PC-9 (cell line): Measurements from ENCODE around the gene CDAN1. TPM values are rescaled to one million over a fixed set of nuclear protein-coding genes. Genes with fewer than 3 reads are reported as not detected.

Experiments used
- BruUV-seq: library from RNA; stranded (reverse); fragments of 400-500 nt; replicated peaks from 2 replicates; lab custom pipeline; 2021; lab: Mats Ljungman, UMichigan
- CTCF ChIA-PET: fragments of 300-600 bp; sonication (Branson Sonifier 250); formaldehyde crosslinking; loops from one replicate; lab custom pipeline; 2022; ENCODE audit warnings: antibody characterized with exemption; lab: Charles Lee
- POLR2A ChIA-PET: fragments of 300-600 bp; sonication (Branson Sonifier 250); formaldehyde crosslinking; loops from one replicate; lab custom pipeline; 2022; ENCODE audit warnings: antibody characterized with exemption; ENCODE audit not compliant: unreplicated experiment; lab: Charles Lee
- DNase-seq, 2 experiments: peaks; one replicate each; pipeline versions ENCODE4 v3.0.0 to v3.0.0-alpha.2; 2015 to 2022; ENCODE audit warnings: mixed read lengths in 1 of 2
- H2AFZ ChIP-seq: fragments of 200-600 bp; sonication (generic); 2 replicates; pipeline ENCODE4 v1.8.1; 2017; ENCODE audit warnings: antibody characterized with exemption
- H3F3A ChIP-seq: fragments of 200-600 bp; sonication (generic); 2 replicates; pipeline ENCODE4 v1.8.1; 2017; ENCODE audit warnings: antibody characterized with exemption, mild to moderate bottlenecking, low read depth; ENCODE audit not compliant: insufficient read depth
- H3K27ac ChIP-seq: fragments of 200-600 bp; sonication (generic); 2 replicates; pipeline ENCODE4 v1.6.1; 2016; ENCODE audit warnings: mixed run types
- H3K27me3 ChIP-seq: fragments of 200-600 bp; sonication (generic); 2 replicates; pipeline ENCODE4 v1.6.1; 2016; ENCODE audit warnings: low read depth, mixed run types; ENCODE audit not compliant: insufficient read depth
- H3K36me3 ChIP-seq: fragments of 200-600 bp; sonication (generic); 2 replicates; pipeline ENCODE4 v1.6.1; 2016; ENCODE audit warnings: low read depth, mixed run types
- H3K4me1 ChIP-seq: fragments of 200-600 bp; sonication (generic); replicated peaks from 2 replicates; pipeline ENCODE4 v1.6.1; 2016; ENCODE audit warnings: mixed run types; ENCODE audit not compliant: insufficient read depth
- H3K4me2 ChIP-seq: fragments of 200-600 bp; sonication (generic); 2 replicates; pipeline ENCODE4 v1.6.1; 2017; ENCODE audit warnings: mixed run types
- H3K4me3 ChIP-seq: fragments of 200-600 bp; sonication (generic); 2 replicates; pipeline ENCODE4 v1.6.1; 2016; ENCODE audit warnings: mixed run types
- H3K79me2 ChIP-seq: fragments of 200-600 bp; sonication (generic); 2 replicates; pipeline ENCODE4 v1.6.1; 2017; ENCODE audit warnings: low read depth, mixed run types
- H3K9me2 ChIP-seq: fragments of 200-600 bp; sonication (generic); 2 replicates; pipeline ENCODE4 v1.8.1; 2017; ENCODE audit warnings: mild to moderate bottlenecking; ENCODE audit not compliant: insufficient read depth
- H3K9me3 ChIP-seq: fragments of 200-600 bp; sonication (generic); 2 replicates; pipeline ENCODE4 v1.8.1; 2016; ENCODE audit warnings: low read depth; ENCODE audit not compliant: insufficient read depth
- H4K20me1 ChIP-seq: fragments of 200-600 bp; sonication (generic); 2 replicates; pipeline ENCODE4 v1.8.1; 2017; ENCODE audit not compliant: insufficient read depth
- EZH2 ChIP-seq: fragments of 200-600 bp; sonication (generic); IDR thresholded peaks from 2 replicates; pipeline ENCODE4 v1.8.0; 2017; ENCODE audit warnings: antibody characterized with exemption, low read depth
- intact Hi-C: fragments of 100-400 bp; cut with micrococcal nuclease; formaldehyde crosslinking; loops from one replicate; pipeline ENCODE4 v1.10.0; 2022; ENCODE audit not compliant: unreplicated experiment
- total RNA-seq: library from RNA; stranded (reverse); gene quantifications from 2 replicates; pipeline ENCODE4 v1.2.3, GENCODE V29; 2021
- TF ChIP-seq, protein P1 (sequence below): fragments of 200-600 bp; sonication (generic); conservative IDR thresholded peaks from 2 replicates; pipeline ENCODE4 v1.6.1; 2017; ENCODE audit warnings: mixed run types, antibody characterized with exemption, mild to moderate bottlenecking, moderate library complexity

The CDAN1 gene
- total RNA-seq, 1 experiment from 2014 or later = 23.4 TPM

DNA sequence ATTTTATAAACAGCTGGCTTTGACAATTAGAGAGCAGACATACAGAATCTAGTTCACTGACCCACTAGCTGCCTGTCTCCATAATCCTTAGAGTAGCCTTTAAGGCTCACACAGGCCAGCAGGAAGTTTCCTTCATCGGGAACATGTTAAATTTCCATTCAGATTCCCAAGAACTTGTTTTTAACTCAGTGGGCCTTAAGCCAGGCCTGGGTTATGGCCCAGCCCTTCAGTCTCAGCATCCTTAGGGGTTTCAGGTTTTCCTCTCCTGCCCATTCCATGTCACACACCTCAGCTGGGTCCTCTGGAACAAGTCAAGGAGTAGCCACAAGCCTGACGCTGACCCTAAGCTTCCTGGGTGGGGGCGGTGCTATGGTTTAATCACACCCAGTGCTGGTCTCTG lies 15.0 kb downstream of the CDAN1 start:
- Histone ChIP-seq H3K36me3 (no peaks in the 10 kb centered on the region), H3K9me2 (no peaks in the 10 kb centered on the region), H3K9me3 (no peaks in the 10 kb centered on the region), H3K4me3 (no peak overlapping the region), H4K20me1 (no peaks in the 10 kb centered on the region), H2AFZ (no peak overlapping the region), H3K4me2 (no peak overlapping the region), H3K27ac (no peak overlapping the region), H3F3A (peaks cover 10% of the 10 kb centered on the region), H3K27me3 (no peaks in the 10 kb centered on the region), H3K79me2 (no peaks in the 10 kb centered on the region), H3K4me1 (peaks cover 14% of the 10 kb centered on the region; the same call in 1 of the 2 replicates)
- CTCF ChIA-PET = interaction anchor here (0.5 to 0.8 kb wide), 2 partner anchors 16 to 1503 kb away, joined by 3 read pairs; no protein-coding TSS in a partner anchor
- TF ChIP-seq, protein P1, sequence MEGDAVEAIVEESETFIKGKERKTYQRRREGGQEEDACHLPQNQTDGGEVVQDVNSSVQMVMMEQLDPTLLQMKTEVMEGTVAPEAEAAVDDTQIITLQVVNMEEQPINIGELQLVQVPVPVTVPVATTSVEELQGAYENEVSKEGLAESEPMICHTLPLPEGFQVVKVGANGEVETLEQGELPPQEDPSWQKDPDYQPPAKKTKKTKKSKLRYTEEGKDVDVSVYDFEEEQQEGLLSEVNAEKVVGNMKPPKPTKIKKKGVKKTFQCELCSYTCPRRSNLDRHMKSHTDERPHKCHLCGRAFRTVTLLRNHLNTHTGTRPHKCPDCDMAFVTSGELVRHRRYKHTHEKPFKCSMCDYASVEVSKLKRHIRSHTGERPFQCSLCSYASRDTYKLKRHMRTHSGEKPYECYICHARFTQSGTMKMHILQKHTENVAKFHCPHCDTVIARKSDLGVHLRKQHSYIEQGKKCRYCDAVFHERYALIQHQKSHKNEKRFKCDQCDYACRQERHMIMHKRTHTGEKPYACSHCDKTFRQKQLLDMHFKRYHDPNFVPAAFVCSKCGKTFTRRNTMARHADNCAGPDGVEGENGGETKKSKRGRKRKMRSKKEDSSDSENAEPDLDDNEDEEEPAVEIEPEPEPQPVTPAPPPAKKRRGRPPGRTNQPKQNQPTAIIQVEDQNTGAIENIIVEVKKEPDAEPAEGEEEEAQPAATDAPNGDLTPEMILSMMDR = no peak
- TF ChIP-seq EZH2 = no peak
- POLR2A ChIA-PET = no interaction called here
- no peak for DNase-seq
- no TSS peak for BruUV-seq
- intact Hi-C loops = no loop called here

DNA sequence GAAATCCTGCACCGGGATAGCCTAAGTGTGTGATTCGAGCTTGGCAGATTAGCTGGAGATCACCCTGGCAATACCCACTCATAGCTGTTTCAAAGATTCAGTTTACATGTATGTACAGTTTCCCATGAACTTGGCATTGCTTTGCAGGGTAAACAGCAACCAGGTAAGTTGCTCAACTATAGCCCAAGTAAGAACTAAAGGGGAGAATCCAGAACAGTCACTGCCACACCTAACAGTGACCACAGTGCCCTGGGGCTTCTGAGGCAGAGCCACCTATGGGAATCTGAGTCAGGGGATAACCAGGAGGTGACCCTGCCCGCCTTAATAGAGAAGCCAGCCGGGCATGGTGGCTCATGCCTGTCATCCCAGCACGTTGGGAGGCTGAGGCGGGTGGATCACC lies 15.9 kb downstream of the CDAN1 start:
- H3K36me3 ChIP-seq = no peaks in the 10 kb centered on the region
- H3K9me2 ChIP-seq = no peaks in the 10 kb centered on the region
- no TSS peak for BruUV-seq
- ChIA-PET CTCF (no interaction called here), POLR2A (no interaction called here)
- H2AFZ ChIP-seq = no peak overlapping the region
- DNase-seq = peak; percentile 65 to 83
- no peak overlapping the region for H3K4me3 ChIP-seq
- peaks cover 14% of the 10 kb centered on the region; the same call in 1 of the 2 replicates for H3K4me1 ChIP-seq
- H3K27ac ChIP-seq = peak overlapping the region; percentile 20; the same call in 1 of the 2 replicates
- no peaks in the 10 kb centered on the region for H4K20me1 ChIP-seq
- intact Hi-C loops = no loop called here
- H3K9me3 ChIP-seq = no peaks in the 10 kb centered on the region
- H3K79me2 ChIP-seq = no peaks in the 10 kb centered on the region
- H3K27me3 ChIP-seq = no peaks in the 10 kb centered on the region
- TF ChIP-seq, protein P1 = no peak
- TF ChIP-seq EZH2 = no peak
- peaks cover 10% of the 10 kb centered on the region for H3F3A ChIP-seq
- H3K4me2 ChIP-seq = no peak overlapping the region

DNA sequence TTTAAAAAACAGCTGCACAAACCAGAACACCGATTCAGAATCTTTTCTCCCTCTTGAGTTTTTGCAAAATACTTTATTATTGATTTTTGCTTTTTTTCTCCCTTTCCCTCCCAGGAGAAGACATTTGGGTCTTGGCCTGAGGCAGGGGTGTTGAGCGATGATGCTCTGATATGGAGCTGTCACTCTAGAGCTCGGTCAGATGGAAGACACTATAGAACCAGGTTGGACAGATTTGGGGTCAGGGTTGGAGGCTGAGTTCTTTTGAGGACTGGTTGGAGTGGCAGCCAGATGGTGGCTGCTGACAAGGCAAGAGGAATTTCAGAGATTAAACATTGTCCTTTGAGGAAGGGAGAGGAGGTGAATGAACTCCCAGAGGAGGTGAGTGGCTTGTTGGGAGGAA lies 16.9 kb downstream of the CDAN1 start:
- intact Hi-C loops = no loop called here
- Histone ChIP-seq H3K4me3 (no peak overlapping the region), H3F3A (peaks cover 10% of the 10 kb centered on the region), H3K4me2 (no peak overlapping the region), H2AFZ (no peak overlapping the region), H3K27ac (no peak overlapping the region), H3K36me3 (no peaks in the 10 kb centered on the region), H3K9me3 (no peaks in the 10 kb centered on the region), H3K9me2 (no peaks in the 10 kb centered on the region), H3K79me2 (no peaks in the 10 kb centered on the region), H3K4me1 (peaks cover 14% of the 10 kb centered on the region; the same call in 1 of the 2 replicates), H3K27me3 (no peaks in the 10 kb centered on the region), H4K20me1 (no peaks in the 10 kb centered on the region)
- BruUV-seq = no TSS peak
- TF ChIP-seq, protein P1 = no peak
- TF ChIP-seq EZH2 = no peak
- ChIA-PET POLR2A (no interaction called here), CTCF (no interaction called here)
- DNase-seq = no peak
